ENCODE measurements around the gene SHISAL2B. TPM values are rescaled to one million over a fixed set of nuclear protein-coding genes. Genes with fewer than 3 reads are reported as not detected.

The SHISAL2B gene
- total and polyA plus RNA-seq, 8 donors = not detected

DNA sequence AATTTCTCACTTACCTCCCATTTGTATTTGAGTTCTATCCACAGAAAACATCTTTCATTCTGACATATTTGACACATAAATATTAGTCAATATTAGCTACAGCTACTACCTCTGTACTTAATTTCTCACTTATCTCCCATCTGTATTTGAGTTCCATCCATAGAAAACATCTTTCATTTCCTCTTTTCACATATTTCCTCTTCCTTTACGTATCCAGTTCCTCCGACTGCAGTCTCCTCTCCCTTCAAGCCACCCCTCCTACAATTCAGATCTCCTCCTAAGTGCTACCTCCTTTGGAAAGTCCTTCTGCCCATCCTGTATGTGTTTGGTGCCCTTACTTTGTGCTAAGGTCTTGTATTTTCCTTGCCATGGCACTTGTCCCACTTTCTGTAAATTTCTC, 76.6 kb downstream of the SHISAL2B start:
- Histone ChIP-seq H3K27me3 (no peaks in the 10 kb centered on the region), H3K4me3 (peak overlapping the region; percentile 67 to 98 (median 71)), H3K9me3 (no peaks in the 10 kb centered on the region), H3K36me3 (peaks cover 0 to 21% (median 17%) of the 10 kb centered on the region in 4 donors), H3K27ac (peak overlapping the region in 1 of 5 donors; percentile 3), H3K4me1 (peaks cover 35 to 73% (median 51%) of the 10 kb centered on the region in 4 donors)
- intact Hi-C loops (cut with DNase I; ENCODE audit: low total_unique reads) = no loop called here
- 67 to 82% (median 74%) methylated on average over 2 of the region's 2 CpGs for WGBS, 5 donors
- TF ChIP-seq, protein P1, sequence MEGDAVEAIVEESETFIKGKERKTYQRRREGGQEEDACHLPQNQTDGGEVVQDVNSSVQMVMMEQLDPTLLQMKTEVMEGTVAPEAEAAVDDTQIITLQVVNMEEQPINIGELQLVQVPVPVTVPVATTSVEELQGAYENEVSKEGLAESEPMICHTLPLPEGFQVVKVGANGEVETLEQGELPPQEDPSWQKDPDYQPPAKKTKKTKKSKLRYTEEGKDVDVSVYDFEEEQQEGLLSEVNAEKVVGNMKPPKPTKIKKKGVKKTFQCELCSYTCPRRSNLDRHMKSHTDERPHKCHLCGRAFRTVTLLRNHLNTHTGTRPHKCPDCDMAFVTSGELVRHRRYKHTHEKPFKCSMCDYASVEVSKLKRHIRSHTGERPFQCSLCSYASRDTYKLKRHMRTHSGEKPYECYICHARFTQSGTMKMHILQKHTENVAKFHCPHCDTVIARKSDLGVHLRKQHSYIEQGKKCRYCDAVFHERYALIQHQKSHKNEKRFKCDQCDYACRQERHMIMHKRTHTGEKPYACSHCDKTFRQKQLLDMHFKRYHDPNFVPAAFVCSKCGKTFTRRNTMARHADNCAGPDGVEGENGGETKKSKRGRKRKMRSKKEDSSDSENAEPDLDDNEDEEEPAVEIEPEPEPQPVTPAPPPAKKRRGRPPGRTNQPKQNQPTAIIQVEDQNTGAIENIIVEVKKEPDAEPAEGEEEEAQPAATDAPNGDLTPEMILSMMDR (IDR thresholded peaks at IDR 0.05) = no peak
- TF ChIP-seq EP300 (IDR thresholded peaks at IDR 0.05) = no peak
- no peak for TF ChIP-seq POLR2AphosphoS5 (IDR thresholded peaks at IDR 0.05)
- TF ChIP-seq POLR2A (IDR thresholded peaks at IDR 0.05) = no peak
- DNase-seq = no peak

Other genes with a start within 250 kb of the SHISAL2B start
- gene RGS7BP, start 184.5 kb upstream of the SHISAL2B start, total RNA-seq = 10 to 100 TPM in 1 of 5 donors, 1 to 10 TPM in 4; 1.3 to 49.2 (median 2.2) TPM
- 1 to 10 TPM in 1 of 3 donors, under 1 TPM in 2; 0.03 to 1.4 (median 0.50) TPM for gene RGS7BP, start 184.5 kb upstream of the SHISAL2B start, polyA plus RNA-seq
- 10 to 100 TPM in 3 of 5 donors, 1 to 10 TPM in 2; 2.3 to 43.2 (median 12.2) TPM for gene SREK1IP1, start 78.2 kb downstream of the SHISAL2B start, total RNA-seq
- 10 to 100 TPM; 20.5 to 28.4 (median 28.2) TPM for gene SREK1IP1, start 78.2 kb downstream of the SHISAL2B start, polyA plus RNA-seq
- gene CWC27, start 78.4 kb downstream of the SHISAL2B start, total RNA-seq = 10 to 100 TPM in 3 of 5 donors, 1 to 10 TPM in 1, not detected in 1; 5.8 to 25.7 (median 15.9) TPM
- 10 to 100 TPM; 12.1 to 16.5 (median 14.3) TPM for gene CWC27, start 78.4 kb downstream of the SHISAL2B start, polyA plus RNA-seq

Measured in stomach (tissue), 9 donors.